Mucosa of stomach (tissue), 1 donor: ENCODE results near the gene ADIPOQ.
"Not testable (repeated sequence)": the region's sequence is repeated elsewhere in the genome, so short reads cannot be mapped to it uniquely, and the experiment has no call there.

Source experiments
- H3K27me3 ChIP-seq: one replicate; pipeline ENCODE4 v1.7.0; 2013; ENCODE audit warnings: mild to moderate bottlenecking, low read length; ENCODE audit not compliant: control insufficient read depth, insufficient read depth
- H3K36me3 ChIP-seq: one replicate; pipeline ENCODE4 v1.7.0; 2013; ENCODE audit warnings: low read length; ENCODE audit not compliant: control insufficient read depth, insufficient read depth
- H3K4me1 ChIP-seq: one replicate; pipeline ENCODE4 v1.7.0; 2013; ENCODE audit warnings: mild to moderate bottlenecking, low read length; ENCODE audit not compliant: control insufficient read depth, insufficient read depth
- H3K4me3 ChIP-seq: one replicate; pipeline ENCODE4 v1.7.0; 2013; ENCODE audit warnings: low read length
- H3K9ac ChIP-seq: one replicate; pipeline ENCODE4 v1.7.0; 2013; ENCODE audit warnings: mild to moderate bottlenecking, low read length, moderate library complexity
- H3K9me3 ChIP-seq: one replicate; pipeline ENCODE4 v1.7.0; 2013; ENCODE audit warnings: mild to moderate bottlenecking, low read length, moderate library complexity; ENCODE audit not compliant: control insufficient read depth
- donor health status: Pancreatic carcinoma.

ADIPOQ gene

DNA sequence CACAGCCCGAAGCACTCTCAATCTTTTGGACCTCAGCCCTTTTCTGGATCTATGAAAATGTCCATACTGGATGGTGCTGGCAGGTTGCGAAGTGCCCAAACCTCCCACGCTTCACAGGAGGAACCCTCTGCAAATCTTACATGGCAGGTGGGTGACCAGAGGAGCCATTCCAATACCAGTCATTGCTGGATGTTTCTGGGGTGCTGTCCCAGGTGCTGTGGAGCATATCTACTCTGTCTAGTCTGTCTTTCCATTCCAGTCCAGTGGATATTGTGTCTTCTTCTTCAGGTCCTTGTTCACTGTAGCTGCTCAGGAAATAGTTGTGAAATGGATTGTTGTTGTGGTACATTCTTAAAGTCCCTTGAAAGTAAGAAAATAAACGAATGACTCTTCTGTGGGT lies 10.7 kb upstream of the ADIPOQ start:
- Histone ChIP-seq H3K9ac (no peak overlapping the region), H3K36me3 (no peaks in the 10 kb centered on the region), H3K4me3 (no peak overlapping the region), H3K4me1 (peaks cover 6% of the 10 kb centered on the region), H3K9me3 (no peaks in the 10 kb centered on the region), H3K27me3 (peaks cover 34% of the 10 kb centered on the region)

- Histone ChIP-seq H3K27me3 (peaks cover 34% of the 10 kb centered on the region), H3K9ac (no peak overlapping the region), H3K36me3 (no peaks in the 10 kb centered on the region), H3K4me3 (no peak overlapping the region), H3K4me1 (peaks cover 6% of the 10 kb centered on the region), H3K9me3 (no peaks in the 10 kb centered on the region)
Observed at GRCh38 chr3:186832276-186832675, 10.2 kb upstream of the ADIPOQ start.

DNA sequence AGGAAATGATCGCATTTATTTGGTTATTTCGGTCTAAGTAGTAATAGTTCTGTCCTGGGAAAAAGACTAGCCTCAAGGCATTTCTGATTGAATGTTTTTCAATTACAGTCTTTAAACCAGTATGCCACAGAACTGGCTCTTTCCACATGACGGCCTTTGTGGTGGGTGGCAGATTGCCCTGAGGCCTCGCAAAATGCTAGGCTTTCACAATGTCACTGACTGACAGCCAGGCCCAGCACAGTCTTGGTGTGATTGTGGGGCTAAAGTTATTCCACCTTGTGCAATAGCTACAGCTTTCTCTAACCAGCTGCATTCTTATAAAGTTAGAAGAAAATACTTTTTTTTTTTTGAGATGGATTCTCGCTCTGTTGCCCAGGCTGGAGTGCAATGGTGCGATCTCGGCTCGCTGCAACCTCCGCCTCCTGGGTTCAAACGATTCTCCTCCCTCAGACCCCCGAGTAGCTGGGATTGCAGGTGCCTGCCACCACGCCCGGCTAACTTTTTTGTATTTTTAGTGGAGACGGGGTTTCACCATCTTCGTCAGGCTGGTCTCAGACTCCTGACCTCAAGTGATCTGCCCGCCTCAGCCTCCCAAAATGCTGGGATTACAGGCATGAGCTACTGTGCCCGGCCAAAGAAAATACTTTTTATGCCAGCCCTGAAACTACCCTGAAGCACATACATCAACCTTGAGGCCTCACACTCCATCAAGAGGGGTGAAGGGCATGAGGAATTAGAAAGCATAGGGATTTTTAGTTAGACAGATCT lies 2.5 kb upstream of the ADIPOQ start:
- H3K4me3 ChIP-seq = no peak overlapping the region
- no peaks in the 10 kb centered on the region for H3K9me3 ChIP-seq
- H3K27me3 ChIP-seq = no peaks in the 10 kb centered on the region
- no peaks in the 10 kb centered on the region for H3K4me1 ChIP-seq
- no peak overlapping the region for H3K9ac ChIP-seq
- no peaks in the 10 kb centered on the region for H3K36me3 ChIP-seq

GRCh38 chr3:186841620-186842019 lies 890 bp upstream of the ADIPOQ start:
- H3K4me3 ChIP-seq = no peak overlapping the region
- H3K27me3 ChIP-seq = no peaks in the 10 kb centered on the region
- no peaks in the 10 kb centered on the region for H3K9me3 ChIP-seq
- no peaks in the 10 kb centered on the region for H3K4me1 ChIP-seq
- no peak overlapping the region for H3K9ac ChIP-seq
- no peaks in the 10 kb centered on the region for H3K36me3 ChIP-seq

GRCh38 chr3:186843039-186843432 lies 526 bp downstream of the ADIPOQ start:
- no peak overlapping the region for H3K9ac ChIP-seq
- H3K27me3 ChIP-seq = no peaks in the 10 kb centered on the region
- H3K4me1 ChIP-seq = no peaks in the 10 kb centered on the region
- H3K9me3 ChIP-seq = no peaks in the 10 kb centered on the region
- H3K4me3 ChIP-seq = no peak overlapping the region
- no peaks in the 10 kb centered on the region for H3K36me3 ChIP-seq

DNA sequence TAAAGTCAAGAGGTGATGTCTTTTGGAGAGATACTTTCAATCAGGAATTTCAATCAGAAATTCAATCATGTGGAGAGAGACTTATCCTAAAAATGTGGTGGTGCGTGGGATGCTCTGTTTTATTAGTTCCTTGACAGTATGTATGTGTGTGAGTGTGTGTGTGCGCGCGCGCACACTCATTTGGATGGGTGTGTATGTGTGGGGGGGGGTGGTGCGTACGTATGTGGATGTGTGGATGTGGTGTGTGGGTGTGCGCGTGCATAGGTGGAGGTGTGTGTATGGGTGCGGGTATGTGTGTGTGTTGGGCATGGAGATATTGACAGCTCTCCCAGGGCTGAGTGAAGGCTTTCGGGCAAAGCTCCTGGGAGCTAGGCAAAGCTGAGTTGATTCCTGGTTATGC lies 2.4 kb downstream of the ADIPOQ start:
- no peaks in the 10 kb centered on the region for H3K4me1 ChIP-seq
- no peaks in the 10 kb centered on the region for H3K27me3 ChIP-seq
- H3K9ac ChIP-seq = no peak overlapping the region
- no peaks in the 10 kb centered on the region for H3K9me3 ChIP-seq
- no peaks in the 10 kb centered on the region for H3K36me3 ChIP-seq
- H3K4me3 ChIP-seq = no peak overlapping the region

GRCh38 chr3:186845756-186846155 lies 3.2 kb downstream of the ADIPOQ start:
- Histone ChIP-seq H3K27me3 (no peaks in the 10 kb centered on the region), H3K4me3 (no peak overlapping the region), H3K9me3 (no peaks in the 10 kb centered on the region), H3K9ac (no peak overlapping the region), H3K36me3 (no peaks in the 10 kb centered on the region), H3K4me1 (no peaks in the 10 kb centered on the region)

- Histone ChIP-seq H3K9me3 (no peaks in the 10 kb centered on the region), H3K27me3 (no peaks in the 10 kb centered on the region), H3K9ac (no peak overlapping the region), H3K4me3 (no peak overlapping the region), H3K36me3 (no peaks in the 10 kb centered on the region), H3K4me1 (no peaks in the 10 kb centered on the region)
Observed at GRCh38 chr3:186847437-186847836, 4.9 kb downstream of the ADIPOQ start.

- H3K36me3 ChIP-seq = no peaks in the 10 kb centered on the region
- H3K9me3 ChIP-seq = no peaks in the 10 kb centered on the region
- no peak overlapping the region for H3K4me3 ChIP-seq
- no peaks in the 10 kb centered on the region for H3K27me3 ChIP-seq
- H3K9ac ChIP-seq = no peak overlapping the region
- no peaks in the 10 kb centered on the region for H3K4me1 ChIP-seq
Observed at GRCh38 chr3:186849374-186849975, 7.0 kb downstream of the ADIPOQ start.

- H3K4me3 ChIP-seq, H3K4me1 ChIP-seq, H3K9me3 ChIP-seq, H3K9ac ChIP-seq, H3K36me3 ChIP-seq, H3K27me3 ChIP-seq: not testable (repeated sequence)
Observed at GRCh38 chr3:186851835-186852234, 9.3 kb downstream of the ADIPOQ start.

- Histone ChIP-seq H3K9ac (no peak overlapping the region), H3K4me3 (no peak overlapping the region), H3K4me1 (no peaks in the 10 kb centered on the region), H3K36me3 (no peaks in the 10 kb centered on the region), H3K27me3 (no peaks in the 10 kb centered on the region), H3K9me3 (no peaks in the 10 kb centered on the region)
Observed at GRCh38 chr3:186852994-186853393, 10.5 kb downstream of the ADIPOQ start.

DNA sequence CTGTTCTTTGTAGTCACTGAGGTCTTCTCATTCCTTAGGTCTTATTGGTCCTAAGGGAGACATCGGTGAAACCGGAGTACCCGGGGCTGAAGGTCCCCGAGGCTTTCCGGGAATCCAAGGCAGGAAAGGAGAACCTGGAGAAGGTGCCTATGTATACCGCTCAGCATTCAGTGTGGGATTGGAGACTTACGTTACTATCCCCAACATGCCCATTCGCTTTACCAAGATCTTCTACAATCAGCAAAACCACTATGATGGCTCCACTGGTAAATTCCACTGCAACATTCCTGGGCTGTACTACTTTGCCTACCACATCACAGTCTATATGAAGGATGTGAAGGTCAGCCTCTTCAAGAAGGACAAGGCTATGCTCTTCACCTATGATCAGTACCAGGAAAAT lies 11.6 kb downstream of the ADIPOQ start:
- Histone ChIP-seq H3K4me3 (no peak overlapping the region), H3K4me1 (no peaks in the 10 kb centered on the region), H3K27me3 (no peaks in the 10 kb centered on the region), H3K9me3 (no peaks in the 10 kb centered on the region), H3K9ac (no peak overlapping the region), H3K36me3 (no peaks in the 10 kb centered on the region)
